ENCODE data around the gene EAF2. TPM values are rescaled to one million over a fixed set of nuclear protein-coding genes. Genes with fewer than 3 reads are reported as not detected.
"Not testable (repeated sequence)": the region's sequence is repeated elsewhere in the genome, so short reads cannot be mapped to it uniquely, and the experiment has no call there.

EAF2 gene
- total RNA-seq, 3 donors from 2014 or later: 7.5 to 11.4 (median 9.2) TPM

DNA sequence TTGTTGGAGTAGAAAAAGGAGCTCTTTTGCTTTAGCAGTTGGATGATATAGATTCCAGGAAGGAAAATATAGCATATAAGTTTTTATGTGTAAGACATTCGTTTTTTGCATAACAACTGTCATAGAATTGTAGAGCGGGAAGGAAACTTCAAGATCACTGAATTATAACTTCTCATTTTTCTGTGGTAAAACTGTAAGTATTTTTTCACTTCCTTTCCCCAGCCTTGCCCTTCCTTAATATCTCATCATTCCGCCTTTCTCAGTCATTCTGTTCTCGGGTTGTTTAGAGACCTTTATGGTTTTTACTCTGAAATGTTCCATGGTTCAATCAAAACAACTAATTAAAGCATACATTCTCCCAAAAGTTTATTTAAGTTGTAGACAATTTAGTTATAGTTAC, 1.1 kb downstream of the EAF2 start:
- TF ChIP-seq POLR2A (IDR thresholded peaks at IDR 0.05) (no peak), POLR2AphosphoS5 (IDR thresholded peaks at IDR 0.05) (no peak)
- TF ChIP-seq, protein P1, sequence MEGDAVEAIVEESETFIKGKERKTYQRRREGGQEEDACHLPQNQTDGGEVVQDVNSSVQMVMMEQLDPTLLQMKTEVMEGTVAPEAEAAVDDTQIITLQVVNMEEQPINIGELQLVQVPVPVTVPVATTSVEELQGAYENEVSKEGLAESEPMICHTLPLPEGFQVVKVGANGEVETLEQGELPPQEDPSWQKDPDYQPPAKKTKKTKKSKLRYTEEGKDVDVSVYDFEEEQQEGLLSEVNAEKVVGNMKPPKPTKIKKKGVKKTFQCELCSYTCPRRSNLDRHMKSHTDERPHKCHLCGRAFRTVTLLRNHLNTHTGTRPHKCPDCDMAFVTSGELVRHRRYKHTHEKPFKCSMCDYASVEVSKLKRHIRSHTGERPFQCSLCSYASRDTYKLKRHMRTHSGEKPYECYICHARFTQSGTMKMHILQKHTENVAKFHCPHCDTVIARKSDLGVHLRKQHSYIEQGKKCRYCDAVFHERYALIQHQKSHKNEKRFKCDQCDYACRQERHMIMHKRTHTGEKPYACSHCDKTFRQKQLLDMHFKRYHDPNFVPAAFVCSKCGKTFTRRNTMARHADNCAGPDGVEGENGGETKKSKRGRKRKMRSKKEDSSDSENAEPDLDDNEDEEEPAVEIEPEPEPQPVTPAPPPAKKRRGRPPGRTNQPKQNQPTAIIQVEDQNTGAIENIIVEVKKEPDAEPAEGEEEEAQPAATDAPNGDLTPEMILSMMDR (IDR thresholded peaks at IDR 0.05): no peak
- DNase-seq (ENCODE audit: low spot score in 2 of 2): no peak
- Histone ChIP-seq H3K27me3 (no peaks in the 10 kb centered on the region), H3K27ac (no peak overlapping the region), H3K4me3 (peak overlapping the region in 1 of 3 donors; percentile 80), H3K36me3 (no peaks in the 10 kb centered on the region), H3K4me1 (no peaks in the 10 kb centered on the region), H3K9me3 (no peaks in the 10 kb centered on the region)
- intact Hi-C loops (cut with DNase I; ENCODE audit: low total_unique reads): no loop called here

DNA sequence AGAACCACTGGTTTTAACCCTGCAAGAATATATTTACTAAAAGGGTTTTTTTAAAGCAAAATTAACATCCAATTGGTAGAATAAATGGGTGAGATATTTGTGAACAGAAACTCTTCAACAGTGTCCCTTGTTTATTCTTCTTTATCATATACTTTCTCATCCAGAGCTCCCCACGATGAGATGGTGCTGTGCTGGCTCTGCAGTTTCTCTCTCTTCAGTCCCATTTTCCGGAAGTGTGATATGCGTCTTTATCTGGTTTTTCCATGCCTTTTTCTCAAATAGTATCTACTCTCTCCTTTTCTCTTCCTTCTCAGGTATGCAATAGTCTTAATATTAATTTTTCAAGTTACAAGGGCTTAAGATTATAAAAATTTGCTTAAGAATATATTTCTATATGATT, 1.5 kb downstream of the EAF2 start:
- intact Hi-C loops (cut with DNase I; ENCODE audit: low total_unique reads): no loop called here
- Histone ChIP-seq H3K27me3 (no peaks in the 10 kb centered on the region), H3K4me3 (no peak overlapping the region), H3K9me3 (no peaks in the 10 kb centered on the region), H3K4me1 (no peaks in the 10 kb centered on the region), H3K27ac (no peak overlapping the region), H3K36me3 (no peaks in the 10 kb centered on the region)
- TF ChIP-seq POLR2AphosphoS5 (IDR thresholded peaks at IDR 0.05) (no peak), POLR2A (IDR thresholded peaks at IDR 0.05) (no peak)
- TF ChIP-seq, protein P1 (IDR thresholded peaks at IDR 0.05): no peak
- no peak for DNase-seq (ENCODE audit: low spot score in 2 of 2)

DNA sequence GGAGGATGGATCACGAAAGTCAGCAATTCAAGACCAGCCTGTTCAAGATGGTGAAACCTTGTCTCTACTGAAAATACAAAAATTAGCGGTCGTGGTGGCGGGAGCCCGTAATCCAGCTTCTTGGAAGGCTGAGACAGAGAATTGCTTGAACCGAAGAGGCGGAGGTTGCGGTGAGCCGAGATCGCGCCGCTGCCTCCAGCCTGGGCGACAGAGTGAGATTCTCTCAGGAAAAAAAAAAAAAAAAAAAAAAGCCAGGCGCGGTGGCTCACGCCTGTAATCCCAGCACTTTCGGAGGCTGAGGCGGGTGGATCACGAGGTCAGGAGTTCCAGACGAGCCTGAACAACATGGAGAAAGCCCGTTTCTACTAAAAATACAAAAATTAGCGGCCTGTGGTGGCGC, 5.0 kb downstream of the EAF2 start:
- H3K36me3 ChIP-seq: no peaks in the 10 kb centered on the region
- intact Hi-C loops (cut with DNase I; ENCODE audit: low total_unique reads): no loop called here
- H3K4me3 ChIP-seq: no peak overlapping the region
- no peak overlapping the region for H3K27ac ChIP-seq
- no peak for DNase-seq (ENCODE audit: low spot score in 2 of 2)
- no peaks in the 10 kb centered on the region for H3K27me3 ChIP-seq
- H3K4me1 ChIP-seq: no peaks in the 10 kb centered on the region
- H3K9me3 ChIP-seq: no peaks in the 10 kb centered on the region
- no peak for TF ChIP-seq POLR2A (IDR thresholded peaks at IDR 0.05)
- TF ChIP-seq, protein P1 (IDR thresholded peaks at IDR 0.05): no peak

DNA sequence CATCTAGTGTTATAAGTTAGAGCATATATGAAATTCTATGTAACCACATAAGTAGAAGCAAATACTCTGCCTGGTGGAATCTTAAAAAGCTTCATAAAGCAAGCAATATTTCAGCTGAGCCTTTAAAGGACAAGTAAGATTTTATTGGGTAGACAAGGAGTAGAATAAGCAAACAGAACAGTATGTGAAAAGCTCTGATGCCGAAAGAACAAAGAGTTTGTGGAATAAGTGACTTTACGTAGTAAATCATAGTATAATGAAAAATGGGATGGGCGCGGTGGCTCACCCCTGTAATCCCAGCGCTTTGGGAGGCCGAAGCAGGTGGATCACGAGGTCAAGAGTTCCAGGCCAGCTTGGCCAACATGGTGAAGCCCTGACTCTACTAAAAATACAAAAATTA, 9.9 kb downstream of the EAF2 start:
- no peak for DNase-seq (ENCODE audit: low spot score in 2 of 2)
- H3K36me3 ChIP-seq: no peaks in the 10 kb centered on the region
- no peaks in the 10 kb centered on the region for H3K9me3 ChIP-seq
- TF ChIP-seq POLR2A (IDR thresholded peaks at IDR 0.05) (no peak), POLR2AphosphoS5 (IDR thresholded peaks at IDR 0.05) (no peak)
- no peaks in the 10 kb centered on the region for H3K4me1 ChIP-seq
- no peak overlapping the region for H3K4me3 ChIP-seq
- H3K27me3 ChIP-seq: no peaks in the 10 kb centered on the region
- intact Hi-C loops (cut with DNase I; ENCODE audit: low total_unique reads): no loop called here
- H3K27ac ChIP-seq: no peak overlapping the region

DNA sequence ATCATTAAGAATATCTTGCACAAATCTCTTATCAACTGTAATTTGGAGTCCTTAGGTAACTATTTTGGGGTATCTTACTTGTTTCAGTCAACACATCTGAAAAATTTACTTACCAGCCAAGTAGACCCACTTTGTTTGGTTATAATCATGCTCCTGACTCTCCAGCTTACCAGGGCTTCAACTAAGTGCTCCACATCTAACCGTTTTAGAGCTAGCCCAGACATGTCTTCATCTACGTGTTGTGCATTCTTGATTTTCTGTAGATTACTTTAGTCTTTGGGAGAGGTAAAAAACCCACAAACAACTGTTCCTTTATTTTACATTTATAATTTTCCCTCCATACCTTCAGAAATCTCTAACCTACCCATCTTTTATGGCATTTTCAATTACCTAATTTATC, 17.2 kb downstream of the EAF2 start:
- Histone ChIP-seq H3K4me1 (no peaks in the 10 kb centered on the region), H3K36me3 (no peaks in the 10 kb centered on the region), H3K9me3 (no peaks in the 10 kb centered on the region), H3K27me3 (no peaks in the 10 kb centered on the region), H3K27ac (no peak overlapping the region), H3K4me3 (no peak overlapping the region)
- intact Hi-C loops (cut with DNase I; ENCODE audit: low total_unique reads): no loop called here
- no peak for DNase-seq (ENCODE audit: low spot score in 2 of 2)
- TF ChIP-seq POLR2A (IDR thresholded peaks at IDR 0.05) (no peak), POLR2AphosphoS5 (IDR thresholded peaks at IDR 0.05) (no peak)
- TF ChIP-seq, protein P1 (IDR thresholded peaks at IDR 0.05): no peak

DNA sequence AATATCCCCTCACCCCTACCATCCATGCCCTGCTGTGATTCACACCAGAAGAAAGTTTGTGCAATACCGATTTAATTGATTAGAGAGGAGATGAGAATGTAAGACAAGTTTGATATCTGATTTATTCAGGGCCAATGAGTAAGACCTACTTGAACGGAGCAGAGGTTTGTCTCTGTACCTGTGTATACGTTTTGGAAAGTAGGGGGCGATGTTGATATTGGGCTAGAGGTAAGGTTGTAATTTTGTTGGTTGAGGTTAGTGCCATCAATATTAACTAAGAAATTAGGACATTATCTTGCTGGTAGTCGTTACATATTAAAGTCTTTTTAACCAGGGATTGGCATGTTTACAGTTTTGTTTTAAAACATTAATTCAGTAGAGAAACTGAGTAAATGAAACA, 20.5 kb downstream of the EAF2 start:
- Histone ChIP-seq H3K4me1 (no peaks in the 10 kb centered on the region), H3K36me3 (no peaks in the 10 kb centered on the region), H3K4me3 (no peak overlapping the region), H3K27me3 (no peaks in the 10 kb centered on the region), H3K9me3 (no peaks in the 10 kb centered on the region), H3K27ac (no peak overlapping the region)
- intact Hi-C loops (cut with DNase I; ENCODE audit: low total_unique reads): no loop called here
- DNase-seq (ENCODE audit: low spot score in 2 of 2): no peak
- no peak for TF ChIP-seq POLR2A (IDR thresholded peaks at IDR 0.05)
- TF ChIP-seq, protein P1 (IDR thresholded peaks at IDR 0.05): no peak
- no peak for TF ChIP-seq POLR2AphosphoS5 (IDR thresholded peaks at IDR 0.05)

DNA sequence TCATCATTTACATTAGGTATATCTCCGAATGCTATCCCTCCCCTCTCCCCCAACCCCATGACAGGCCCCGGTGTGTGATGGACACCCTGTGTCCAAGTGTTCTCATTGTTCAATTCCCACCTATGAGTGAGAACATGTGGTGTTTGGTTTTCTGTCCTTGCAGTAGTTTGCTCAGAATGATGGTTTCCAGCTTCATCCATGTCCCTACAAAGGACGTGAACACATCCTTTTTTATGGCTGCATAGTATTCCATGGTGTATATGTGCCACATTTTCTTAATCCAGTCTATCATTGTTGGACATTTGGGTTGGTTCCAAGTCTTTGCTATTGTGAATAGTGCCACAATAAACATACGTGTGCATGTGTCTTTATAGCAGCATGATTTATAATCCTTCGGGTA, 22.8 kb downstream of the EAF2 start:
- H3K9me3 ChIP-seq; H3K27me3 ChIP-seq; DNase-seq (ENCODE audit: low spot score in 2 of 2); H3K4me3 ChIP-seq; H3K4me1 ChIP-seq; H3K27ac ChIP-seq; intact Hi-C loops (cut with DNase I; ENCODE audit: low total_unique reads); H3K36me3 ChIP-seq: not testable (repeated sequence)

DNA sequence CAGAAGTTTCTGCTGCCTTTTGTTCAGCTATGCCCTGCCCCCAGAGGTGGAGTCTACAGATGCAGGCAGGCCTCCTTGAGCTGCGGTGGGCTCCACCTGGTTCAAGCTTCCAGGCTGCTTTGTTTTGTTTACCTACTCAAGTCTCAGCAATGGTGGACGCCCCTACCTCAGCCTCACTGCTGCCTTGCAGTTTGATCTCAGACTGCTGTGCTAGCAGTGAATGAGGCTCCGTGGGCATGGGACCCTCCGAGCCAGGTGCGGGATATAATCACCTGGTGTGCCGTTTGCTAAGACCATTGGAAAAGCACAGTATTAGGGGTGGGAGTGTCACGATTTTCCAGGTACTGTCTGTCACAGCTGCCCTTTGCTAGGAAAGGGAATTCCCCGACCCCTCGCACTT, 28.2 kb downstream of the EAF2 start:
- H3K36me3 ChIP-seq; H3K27ac ChIP-seq; H3K9me3 ChIP-seq; intact Hi-C loops (cut with DNase I; ENCODE audit: low total_unique reads); H3K4me1 ChIP-seq; H3K27me3 ChIP-seq; DNase-seq (ENCODE audit: low spot score in 2 of 2); H3K4me3 ChIP-seq: not testable (repeated sequence)

Data from breast epithelium (tissue), 4 donors.